CD4-positive, alpha-beta T cell treated with Interleukin-10 for 1 hour (primary cell): ENCODE results near the gene MAP4K2.
"Not testable (repeated sequence)": the region's sequence is repeated elsewhere in the genome, so short reads cannot be mapped to it uniquely, and the experiment has no call there.

Source experiments
- DNase-seq: peaks from one replicate; pipeline ENCODE4 v3.0.0-alpha.2; 2020

MAP4K2 gene

GRCh38 chr11:64838600-64839334, 35.8 kb upstream of the MAP4K2 start:
- DNase-seq = no peak

- no peak for DNase-seq
Measured at GRCh38 chr11:64837887-64838351, 34.9 kb upstream of the MAP4K2 start.

- no peak for DNase-seq
Measured at GRCh38 chr11:64836448-64837072, 33.5 kb upstream of the MAP4K2 start.

- no peak for DNase-seq
Measured at GRCh38 chr11:64835616-64836447, 32.8 kb upstream of the MAP4K2 start.

GRCh38 chr11:64834723-64835615, 32.0 kb upstream of the MAP4K2 start:
- no peak for DNase-seq

GRCh38 chr11:64834031-64834722, 31.2 kb upstream of the MAP4K2 start:
- DNase-seq = no peak

- DNase-seq = no peak
Measured at GRCh38 chr11:64833509-64833908, 30.5 kb upstream of the MAP4K2 start.

GRCh38 chr11:64833198-64833502, 30.1 kb upstream of the MAP4K2 start:
- no peak for DNase-seq

GRCh38 chr11:64832467-64833197, 29.6 kb upstream of the MAP4K2 start:
- no peak for DNase-seq

- DNase-seq = no peak
Measured at GRCh38 chr11:64831411-64831891, 28.4 kb upstream of the MAP4K2 start.

GRCh38 chr11:64829536-64830251, 26.7 kb upstream of the MAP4K2 start:
- no peak for DNase-seq

GRCh38 chr11:64827451-64827839, 24.4 kb upstream of the MAP4K2 start:
- DNase-seq = no peak

GRCh38 chr11:64826578-64827450, 23.8 kb upstream of the MAP4K2 start:
- no peak for DNase-seq

GRCh38 chr11:64826062-64826461, 23.0 kb upstream of the MAP4K2 start:
- DNase-seq = no peak

- DNase-seq = no peak
Measured at GRCh38 chr11:64823568-64824119, 20.6 kb upstream of the MAP4K2 start.

- no peak for DNase-seq
Measured at GRCh38 chr11:64817476-64817875, 14.5 kb upstream of the MAP4K2 start.

GRCh38 chr11:64815433-64815832, 12.4 kb upstream of the MAP4K2 start:
- DNase-seq = not testable (repeated sequence)

- DNase-seq = no peak
Measured at GRCh38 chr11:64814712-64815187, 11.7 kb upstream of the MAP4K2 start.

GRCh38 chr11:64813826-64814225, 10.8 kb upstream of the MAP4K2 start:
- DNase-seq = no peak
